Activated naive CD4-positive, alpha-beta T cell treated with anti-CD3 and anti-CD28 coated beads for 36 hours (primary cell): Measurements from ENCODE around the gene TFF1. TPM values are rescaled to one million over a fixed set of nuclear protein-coding genes. Genes with fewer than 3 reads are reported as not detected.

Experiments used
- CTCF ChIA-PET: fragments of 350-600 bp; sonication (Branson Sonifier 250); formaldehyde crosslinking; loops from one replicate; lab custom pipeline; 2021; ENCODE audit warnings: antibody characterized with exemption; lab: Charles Lee
- DNase-seq: peaks from one replicate; pipeline ENCODE4 v3.0.0-alpha.2; 2020
- H3K27ac Mint-ChIP-seq: one replicate; pipeline ENCODE4 v1.8.0; 2021; ENCODE audit warnings: mild to moderate bottlenecking, mixed read lengths
- H3K27me3 Mint-ChIP-seq: one replicate; pipeline ENCODE4 v1.8.0; 2021; ENCODE audit warnings: low read depth, mixed read lengths
- H3K36me3 Mint-ChIP-seq: one replicate; pipeline ENCODE4 v1.8.0; 2021; ENCODE audit warnings: low read depth, mixed read lengths
- H3K4me1 Mint-ChIP-seq: one replicate; pipeline ENCODE4 v1.8.0; 2021; ENCODE audit warnings: low read depth, mixed read lengths
- H3K4me3 Mint-ChIP-seq: one replicate; pipeline ENCODE4 v1.8.0; 2021; ENCODE audit warnings: mild to moderate bottlenecking, moderate library complexity, mixed read lengths
- H3K9me3 Mint-ChIP-seq: one replicate; pipeline ENCODE4 v1.8.0; 2021; ENCODE audit warnings: mixed read lengths
- intact Hi-C: fragments of 100-400 bp; cut with micrococcal nuclease; formaldehyde crosslinking; loops from one replicate; pipeline ENCODE4 v1.15.1; 2023
- total RNA-seq, 2 experiments: library from RNA; stranded (reverse); gene quantifications; one replicate each; pipeline ENCODE4 v1.2.3, GENCODE V29; 2021

The TFF1 gene
- total RNA-seq, 2 experiments from 2014 or later: not detected

DNA sequence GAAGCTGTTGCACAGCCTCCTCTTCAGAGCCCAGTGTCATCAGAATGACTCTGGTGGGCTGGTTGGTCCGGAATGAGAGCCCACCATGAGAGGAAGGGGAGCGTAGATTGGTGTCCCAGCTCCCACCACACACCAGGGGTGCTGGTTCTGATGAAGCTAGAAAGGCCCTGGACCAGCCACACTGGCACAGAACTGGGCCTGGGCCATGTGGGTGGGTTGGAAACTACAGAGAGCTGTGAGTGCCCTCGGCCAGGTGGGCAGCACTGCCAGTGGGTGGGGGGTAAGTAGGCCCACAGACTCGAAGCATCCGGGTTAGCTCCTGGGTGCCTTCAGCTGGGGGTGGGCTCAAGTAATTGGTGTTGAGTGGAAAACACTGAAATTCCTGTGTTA lies 11.6 kb upstream of the TFF1 start:
- intact Hi-C loops: no loop called here
- Mint-ChIP-seq H3K36me3 (peaks cover 15% of the 10 kb centered on the region), H3K4me1 (peaks cover 16% of the 10 kb centered on the region), H3K27ac (no peak overlapping the region), H3K4me3 (no peak overlapping the region), H3K27me3 (no peaks in the 10 kb centered on the region), H3K9me3 (peaks cover 11% of the 10 kb centered on the region)
- DNase-seq: no peak
- CTCF ChIA-PET: interaction anchor here (0.8 to 2.7 kb wide), 4 partner anchors 9 to 68 kb away, joined by 3 to 6 read pairs (median 4); no protein-coding TSS in a partner anchor

DNA sequence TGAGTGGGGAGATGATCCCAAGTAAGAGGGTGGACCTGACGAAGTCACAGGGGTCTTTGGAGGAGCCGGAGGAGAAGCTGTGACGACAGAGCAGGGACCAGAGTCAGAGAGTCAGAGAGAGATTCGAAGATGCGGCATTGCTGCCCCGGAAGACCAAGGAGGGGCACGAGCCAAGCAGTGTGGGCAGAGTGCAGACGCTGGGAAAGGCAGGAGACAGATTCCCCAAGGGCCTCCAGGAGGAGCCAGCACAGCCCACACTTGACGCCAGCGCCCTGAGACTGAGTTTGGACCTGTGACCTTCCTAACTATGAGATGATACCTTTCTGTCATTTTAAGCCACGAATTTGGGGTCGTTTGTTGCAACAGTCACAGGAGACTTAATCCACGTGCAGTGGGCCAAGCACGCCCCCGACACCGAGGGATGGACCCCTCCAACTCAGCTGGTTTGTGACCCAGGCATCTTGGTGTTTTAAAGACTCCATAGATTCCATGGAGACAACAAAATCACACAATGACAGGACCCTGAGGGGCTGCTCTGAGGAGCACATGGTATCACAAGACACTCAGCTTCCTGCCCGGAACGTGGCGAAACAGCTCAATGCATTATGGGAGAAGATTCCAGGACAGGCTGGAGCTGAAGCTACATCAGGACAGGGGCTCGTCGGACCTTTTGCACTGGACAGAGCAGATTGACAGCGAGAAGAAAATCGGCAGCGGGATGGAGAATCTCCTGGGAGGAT lies 11.0 kb upstream of the TFF1 start:
- H3K9me3 Mint-ChIP-seq: peaks cover 8% of the 10 kb centered on the region
- H3K4me1 Mint-ChIP-seq: peaks cover 17% of the 10 kb centered on the region
- no peak for DNase-seq
- CTCF ChIA-PET: interaction anchor here (0.8 to 2.7 kb wide), 3 partner anchors 8 to 49 kb away, joined by 3 to 6 read pairs (median 4); no protein-coding TSS in a partner anchor
- H3K27ac Mint-ChIP-seq: no peak overlapping the region
- H3K4me3 Mint-ChIP-seq: no peak overlapping the region
- peaks cover 12% of the 10 kb centered on the region for H3K36me3 Mint-ChIP-seq
- intact Hi-C loops: no loop called here
- no peaks in the 10 kb centered on the region for H3K27me3 Mint-ChIP-seq

DNA sequence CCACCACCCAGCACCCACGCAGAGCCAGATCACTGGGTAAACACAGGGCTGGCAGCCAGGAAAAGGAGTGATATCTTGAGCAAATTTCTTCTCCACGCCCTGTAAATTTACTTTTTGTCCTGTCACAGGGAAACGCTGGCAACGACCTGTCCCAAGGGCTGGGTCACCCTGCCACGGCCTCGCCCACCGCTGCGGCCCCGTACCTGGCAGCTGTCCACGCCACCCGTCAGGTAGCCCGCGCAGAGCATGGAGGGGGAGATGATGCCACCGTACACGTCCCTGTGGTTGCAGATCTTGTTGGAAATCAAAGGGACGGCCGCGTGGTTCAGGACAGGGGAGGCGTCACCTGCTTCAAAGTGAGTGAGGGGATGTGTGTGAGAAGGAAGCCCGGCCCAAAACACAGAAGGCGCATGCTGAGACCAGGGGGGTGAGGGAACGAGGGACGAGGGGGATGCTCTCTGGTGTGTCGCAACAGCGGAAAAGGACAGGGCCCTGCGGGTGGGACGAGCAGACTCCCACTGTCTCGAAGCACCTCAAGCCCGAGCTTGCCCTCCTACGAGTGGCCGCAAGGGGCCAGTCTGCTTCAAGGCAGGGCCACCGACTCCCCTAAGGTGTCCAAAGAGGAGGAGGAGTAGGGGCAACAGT lies 10.1 kb upstream of the TFF1 start:
- Mint-ChIP-seq H3K36me3 (peaks cover 3% of the 10 kb centered on the region), H3K4me3 (no peak overlapping the region), H3K27me3 (no peaks in the 10 kb centered on the region), H3K4me1 (peaks cover 17% of the 10 kb centered on the region), H3K27ac (no peak overlapping the region), H3K9me3 (peaks cover under 1% of the 10 kb centered on the region)
- intact Hi-C loops: no loop called here
- CTCF ChIA-PET: interaction anchor here (2.7 kb wide), 1 partner anchor 15 kb away, joined by 6 read pairs; no protein-coding TSS in a partner anchor
- DNase-seq: no peak

DNA sequence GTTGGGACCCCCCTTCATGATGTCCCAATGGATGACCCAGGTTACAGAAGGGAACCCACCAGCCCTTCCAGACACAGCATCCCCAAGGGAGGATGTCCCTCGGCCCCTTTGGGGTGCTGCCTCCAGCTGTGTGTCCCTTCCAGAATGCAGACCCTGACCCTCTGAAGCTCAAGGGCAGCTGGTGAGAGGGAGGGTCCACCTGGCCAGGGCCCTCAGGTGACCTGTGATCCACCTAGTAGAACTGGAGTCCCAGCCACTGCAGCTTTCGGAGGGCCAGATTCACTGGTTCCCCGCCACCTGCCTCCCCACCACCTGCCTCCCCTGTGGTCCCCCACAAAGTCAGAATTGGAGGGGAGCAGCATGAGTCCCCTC lies 9.6 kb upstream of the TFF1 start:
- Mint-ChIP-seq H3K27me3 (no peaks in the 10 kb centered on the region), H3K4me3 (no peak overlapping the region), H3K27ac (no peak overlapping the region), H3K9me3 (no peaks in the 10 kb centered on the region), H3K4me1 (peaks cover 17% of the 10 kb centered on the region), H3K36me3 (peaks cover 2% of the 10 kb centered on the region)
- no peak for DNase-seq
- CTCF ChIA-PET: interaction anchor here (2.3 kb wide), 1 partner anchor 48 kb away, joined by 7 read pairs; no protein-coding TSS in a partner anchor
- intact Hi-C loops: no loop called here

DNA sequence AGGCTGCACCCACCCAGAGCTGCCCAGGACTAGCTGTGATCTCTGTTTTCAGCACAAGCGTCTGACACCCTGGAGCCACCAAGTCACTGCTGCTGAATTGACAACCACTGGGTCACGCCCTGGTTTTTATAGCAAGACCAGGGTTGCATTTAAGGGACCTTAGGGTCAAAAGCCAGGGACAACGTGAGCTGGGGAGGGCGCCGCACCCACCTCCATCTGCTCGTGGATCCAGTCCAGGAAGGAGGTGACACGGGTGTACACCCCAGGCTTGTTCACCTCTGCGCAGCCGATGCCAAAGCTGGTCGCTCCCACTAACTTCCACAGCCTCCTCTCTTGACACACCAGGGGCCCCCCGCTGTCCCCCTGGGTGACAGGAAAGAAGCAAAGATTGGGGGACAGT lies 9.2 kb upstream of the TFF1 start:
- no peaks in the 10 kb centered on the region for H3K9me3 Mint-ChIP-seq

DNA sequence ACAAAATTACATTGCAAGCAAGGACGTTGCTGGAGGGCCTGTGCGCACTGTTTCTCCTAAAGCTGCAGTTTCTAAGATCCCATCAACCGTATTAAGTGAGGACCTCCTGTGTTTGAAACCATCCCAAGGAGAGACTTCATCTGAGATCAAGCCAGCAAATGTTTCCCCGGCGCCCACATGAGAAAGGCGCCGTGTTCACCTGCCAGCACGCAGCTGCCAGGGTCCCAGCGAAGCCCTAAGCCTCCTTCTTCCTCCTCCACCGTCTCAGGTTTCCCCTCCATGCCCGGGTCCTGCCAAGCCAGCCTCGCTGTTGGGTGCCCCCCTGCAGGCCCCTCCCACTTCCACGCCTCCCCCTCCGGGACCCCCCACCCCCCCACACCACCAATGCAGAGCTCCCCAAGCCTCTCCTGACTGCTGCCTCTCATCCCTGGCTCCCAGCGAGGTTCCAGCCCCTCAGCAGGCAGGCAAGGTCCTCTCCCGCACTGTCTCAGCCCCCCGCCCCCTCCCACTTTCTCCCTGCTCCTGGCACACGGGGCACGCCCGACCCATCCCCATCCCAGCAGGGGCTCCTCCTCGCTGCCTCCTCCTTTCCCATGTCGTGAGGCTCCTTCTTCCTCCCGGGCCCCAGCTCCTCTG lies 8.6 kb upstream of the TFF1 start:
- CTCF ChIA-PET: interaction anchor here (1.1 to 2.3 kb wide), 4 partner anchors 14 to 65 kb away, joined by 4 to 8 read pairs (median 6); no protein-coding TSS in a partner anchor
- Mint-ChIP-seq H3K4me1 (peaks cover 17% of the 10 kb centered on the region), H3K36me3 (no peaks in the 10 kb centered on the region), H3K4me3 (peak overlapping the region; percentile 49), H3K27me3 (no peaks in the 10 kb centered on the region), H3K9me3 (no peaks in the 10 kb centered on the region), H3K27ac (peak overlapping the region; percentile 81)
- no peak for DNase-seq
- intact Hi-C loops: no loop called here

More for the DNA sequence above, 9.2 kb upstream of the TFF1 start:
- Mint-ChIP-seq H3K36me3 (no peaks in the 10 kb centered on the region), H3K27me3 (no peaks in the 10 kb centered on the region), H3K4me3 (no peak overlapping the region), H3K27ac (peak overlapping the region; percentile 81), H3K4me1 (peaks cover 17% of the 10 kb centered on the region)
- CTCF ChIA-PET: interaction anchor here (2.3 kb wide), 1 partner anchor 48 kb away, joined by 7 read pairs; no protein-coding TSS in a partner anchor
- DNase-seq: no peak
- intact Hi-C loops: no loop called here

DNA sequence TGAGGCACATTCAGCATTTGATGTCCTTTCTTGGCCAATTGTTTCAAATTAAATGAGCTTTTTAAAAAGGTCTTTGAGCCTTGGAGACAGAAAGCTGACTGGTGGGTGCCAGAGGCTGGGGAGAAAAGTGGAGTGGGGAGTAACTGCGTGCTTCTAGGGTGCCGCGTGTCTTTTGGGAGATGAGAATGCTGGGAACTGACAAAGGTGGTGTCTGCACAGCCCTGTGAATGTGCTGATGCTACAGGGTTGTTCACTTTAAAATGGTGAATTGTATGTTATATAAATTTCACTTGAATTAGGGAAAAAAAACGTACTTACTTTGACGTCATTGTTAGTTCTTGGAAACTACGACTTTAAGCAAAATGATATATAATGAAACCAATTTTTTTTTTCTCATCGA lies 8.1 kb upstream of the TFF1 start:
- Mint-ChIP-seq H3K27me3 (no peaks in the 10 kb centered on the region), H3K4me3 (no peak overlapping the region), H3K9me3 (no peaks in the 10 kb centered on the region), H3K27ac (peak overlapping the region; percentile 79), H3K4me1 (peaks cover 17% of the 10 kb centered on the region), H3K36me3 (no peaks in the 10 kb centered on the region)
- DNase-seq: no peak
- CTCF ChIA-PET: interaction anchor here (1.1 to 2.3 kb wide), 4 partner anchors 14 to 64 kb away, joined by 4 to 8 read pairs (median 6); no protein-coding TSS in a partner anchor
- intact Hi-C loops: no loop called here

DNA sequence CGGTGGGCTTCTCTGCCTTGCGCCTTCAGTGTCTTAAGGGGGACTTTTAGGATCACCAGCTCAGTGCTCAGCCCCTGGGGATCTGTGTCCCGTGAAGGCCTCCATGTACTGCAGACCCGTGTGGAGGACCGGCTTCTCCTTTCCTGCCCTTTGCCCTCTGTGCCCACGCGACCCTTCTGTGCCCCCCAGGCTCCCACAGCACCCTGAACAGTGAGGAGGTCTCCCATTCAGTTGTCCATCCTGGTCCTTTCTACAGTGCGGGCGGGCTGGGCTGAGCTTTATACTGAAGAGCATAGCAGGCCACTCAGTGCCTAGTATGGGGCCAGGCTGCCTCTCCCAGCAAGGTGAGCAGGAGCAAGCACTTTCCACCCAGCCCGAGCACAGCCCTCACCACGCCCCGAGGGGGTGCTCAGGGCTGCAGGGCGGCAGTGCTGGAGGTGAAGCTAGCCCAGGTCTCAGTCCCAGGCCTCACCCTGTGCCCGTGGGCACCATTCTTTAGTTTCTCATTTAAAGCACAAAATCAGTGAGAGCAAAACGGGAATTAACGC lies 7.6 kb upstream of the TFF1 start:
- Mint-ChIP-seq H3K27me3 (no peaks in the 10 kb centered on the region), H3K36me3 (no peaks in the 10 kb centered on the region), H3K9me3 (no peaks in the 10 kb centered on the region), H3K4me3 (no peak overlapping the region), H3K27ac (peak overlapping the region; percentile 79), H3K4me1 (peaks cover 17% of the 10 kb centered on the region)
- intact Hi-C loops: no loop called here
- no peak for DNase-seq
- CTCF ChIA-PET: interaction anchor here (1.0 to 2.3 kb wide), 5 partner anchors 9 to 64 kb away, joined by 3 to 8 read pairs (median 6); no protein-coding TSS in a partner anchor

DNA sequence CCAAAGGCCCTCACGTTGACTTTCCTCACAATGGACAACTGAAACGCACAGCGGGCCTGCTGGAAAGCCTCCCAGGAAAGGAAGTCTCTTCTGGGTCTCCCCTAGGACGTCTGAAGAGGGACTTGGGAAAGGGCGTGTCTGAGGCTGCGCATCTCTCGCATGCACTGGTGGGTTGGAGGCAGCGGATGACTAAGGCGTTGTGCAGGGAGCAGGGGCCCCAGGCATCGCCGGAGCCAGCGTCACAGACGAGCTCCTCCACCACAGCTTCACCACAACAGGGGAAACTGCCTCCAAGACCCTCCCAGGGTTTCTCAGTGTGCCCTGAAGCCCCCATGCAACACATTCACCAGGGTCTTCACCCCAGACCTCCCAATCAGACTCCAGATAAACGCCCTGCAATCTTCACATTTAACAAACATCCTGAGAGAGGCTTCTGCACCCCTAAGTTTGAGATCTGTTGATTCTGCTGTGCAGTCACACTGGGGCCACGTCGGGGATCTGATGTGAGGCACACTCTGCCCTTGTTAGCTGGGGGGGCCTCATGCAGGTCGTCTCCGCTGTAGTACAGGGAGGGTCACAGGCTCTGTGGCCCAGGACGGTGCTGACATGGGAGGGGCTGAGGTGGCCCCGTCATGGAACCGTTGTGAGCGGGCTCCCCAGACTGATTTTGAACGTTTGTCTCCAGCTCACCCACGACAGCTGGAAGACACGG lies 7.0 kb upstream of the TFF1 start:
- no peaks in the 10 kb centered on the region for H3K27me3 Mint-ChIP-seq
- intact Hi-C loops: no loop called here
- H3K36me3 Mint-ChIP-seq: no peaks in the 10 kb centered on the region
- H3K9me3 Mint-ChIP-seq: no peaks in the 10 kb centered on the region
- peak overlapping the region; percentile 60 for H3K27ac Mint-ChIP-seq
- peaks cover 18% of the 10 kb centered on the region for H3K4me1 Mint-ChIP-seq
- no peak overlapping the region for H3K4me3 Mint-ChIP-seq
- DNase-seq: peak; percentile 45
- CTCF ChIA-PET: interaction anchor here (1.0 to 2.3 kb wide), 3 partner anchors 10 to 50 kb away, joined by 3 to 8 read pairs (median 7); no protein-coding TSS in a partner anchor

DNA sequence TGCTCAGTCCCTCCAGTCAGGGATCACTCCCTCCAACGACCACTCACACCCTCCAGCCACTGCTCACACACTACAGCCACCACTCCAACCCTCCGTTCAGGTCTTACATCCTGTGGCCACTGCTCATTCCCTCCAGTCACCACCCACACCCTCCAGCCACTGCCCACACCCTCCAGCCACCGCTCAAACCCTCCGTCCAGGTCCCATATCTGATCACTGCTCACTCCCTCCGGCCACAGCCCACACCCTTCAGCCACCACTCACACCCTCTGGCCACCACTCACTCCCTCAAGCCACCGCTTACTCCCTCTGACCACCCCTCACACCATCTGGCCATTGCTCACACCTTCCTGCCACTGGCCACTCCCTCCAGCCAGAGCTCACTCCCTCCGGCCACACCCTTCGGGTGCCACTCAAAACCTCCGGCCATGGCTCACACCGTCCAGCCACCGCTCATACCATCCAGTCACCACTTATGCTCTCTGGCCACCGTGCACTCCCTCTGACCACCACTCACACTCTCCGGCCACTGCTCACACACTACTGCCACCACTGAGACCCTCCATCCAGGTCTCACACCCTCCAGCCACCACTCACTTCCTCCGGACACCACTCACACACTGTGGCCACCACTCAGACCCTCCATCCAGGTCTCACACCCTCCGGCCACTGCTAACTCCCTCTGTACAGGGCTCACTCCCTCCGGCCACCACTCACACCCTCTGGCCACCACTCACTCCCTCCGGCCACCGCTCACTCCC lies 4.7 kb upstream of the TFF1 start:
- CTCF ChIA-PET: interaction anchor here (1.1 kb wide), 1 partner anchor 11 kb away, joined by 3 read pairs; no protein-coding TSS in a partner anchor
- Mint-ChIP-seq H3K4me1 (peaks cover 22% of the 10 kb centered on the region), H3K27ac (no peak overlapping the region), H3K9me3 (no peaks in the 10 kb centered on the region), H3K4me3 (no peak overlapping the region), H3K36me3 (no peaks in the 10 kb centered on the region), H3K27me3 (no peaks in the 10 kb centered on the region)
- DNase-seq: no peak
- intact Hi-C loops: no loop called here

DNA sequence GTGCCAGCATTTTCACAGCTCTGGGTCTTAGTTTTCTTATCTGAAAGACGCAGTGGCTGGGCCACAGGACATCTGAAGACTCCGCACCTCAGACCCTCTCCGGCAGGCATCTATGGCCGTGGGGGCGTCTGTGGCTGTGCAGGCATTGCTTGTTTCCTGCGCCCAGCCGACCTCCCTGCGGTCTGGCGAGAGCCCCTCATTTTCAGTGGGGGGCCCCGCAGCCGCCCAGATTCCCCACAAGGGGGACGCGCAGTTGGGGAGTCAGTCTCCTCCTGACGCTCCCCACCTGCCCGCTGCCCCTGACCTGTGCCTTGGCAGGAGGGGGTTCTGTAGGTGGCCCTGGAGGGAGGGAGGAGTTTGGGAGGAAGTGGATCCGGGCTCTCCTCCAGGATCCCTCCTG lies 3.5 kb upstream of the TFF1 start:
- no peak overlapping the region for H3K4me3 Mint-ChIP-seq
- DNase-seq: no peak

More for the DNA sequence above, 3.5 kb upstream of the TFF1 start:
- Mint-ChIP-seq H3K4me1 (peaks cover 18% of the 10 kb centered on the region), H3K27me3 (no peaks in the 10 kb centered on the region), H3K27ac (no peak overlapping the region), H3K9me3 (no peaks in the 10 kb centered on the region), H3K36me3 (no peaks in the 10 kb centered on the region)
- intact Hi-C loops: no loop called here
- CTCF ChIA-PET: interaction anchor here (0.6 to 1.6 kb wide), 2 partner anchors 11 to 84 kb away, joined by 3 read pairs; no protein-coding TSS in a partner anchor
